Upper lobe of left lung (tissue), 6 donors: ENCODE measurements around the gene PPP1R12C. TPM values are rescaled to one million over a fixed set of nuclear protein-coding genes. Genes with fewer than 3 reads are reported as not detected.

Experiments
- ATAC-seq, 2 donors: fragments of 200-7000 bp; cut with Tn5 transposase; one replicate each; pipeline ENCODE4 v1.9.1; 2022; ENCODE audit warnings: mild to moderate bottlenecking in 2 of 2, moderate library complexity in 2 of 2; ENCODE audit not compliant: low FRiP score in 2 of 2
- DNase-seq, 2 donors: peaks; one replicate each; pipeline ENCODE4 v3.0.0-alpha.2; 2019 to 2020
- H3K27ac ChIP-seq, 4 donors: fragments of 200-600 bp; sonication (generic); one replicate each; pipeline ENCODE4 v1.5.1; 2016 to 2019
- H3K27me3 ChIP-seq, 4 donors: fragments of 200-600 bp; sonication (generic); one replicate each; pipeline ENCODE4 v1.5.1; 2017 to 2019
- H3K36me3 ChIP-seq, 4 donors: fragments of 200-600 bp; sonication (generic); one replicate each; pipeline ENCODE4 v1.5.1; 2016 to 2019
- H3K4me1 ChIP-seq, 4 donors: fragments of 200-600 bp; sonication (generic); one replicate each; pipeline ENCODE4 v1.5.1; 2018 to 2019
- H3K4me3 ChIP-seq, 4 donors: fragments of 200-600 bp; sonication (generic); one replicate each; pipeline ENCODE4 v1.5.1; 2017 to 2019; ENCODE audit warnings: mild to moderate bottlenecking in 2 of 4, moderate library complexity in 1 of 4
- H3K9me3 ChIP-seq, 4 donors: fragments of 200-600 bp; sonication (generic); one replicate each; pipeline ENCODE4 v1.5.1; 2018 to 2019
- EP300 ChIP-seq, 4 donors: sonication (generic); formaldehyde crosslinking; IDR thresholded peaks; one replicate each; pipeline ENCODE4 v1.5.1; 2017; ENCODE audit warnings: antibody characterized with exemption in 4 of 4, control low read depth in 2 of 4
- POLR2A ChIP-seq, 4 donors: fragments of 450-650 bp; IDR thresholded peaks; one replicate each; pipeline ENCODE4 v1.5.1; 2016 to 2017; ENCODE audit warnings: antibody characterized with exemption in 4 of 4, mild to moderate bottlenecking in 2 of 4
- POLR2AphosphoS5 ChIP-seq, 2 donors: sonication (generic); formaldehyde crosslinking; IDR thresholded peaks; one replicate each; pipeline ENCODE4 v1.5.1; 2017; ENCODE audit warnings: antibody characterized with exemption in 2 of 2
- WGBS, 2 donors: methylation state at CpG; one replicate each; pipeline ENCODE4 v1.1.5; 2017 to 2018; 5-methylcytosine and 5-hydroxymethylcytosine counted together
- total RNA-seq, 6 donors: library from RNA; depleted of rRNA in 4 of 6; stranded (reverse); fragments of >200 nt in 4 of 6; gene quantifications; one replicate each; pipeline versions ENCODE4 v1.1.0 to v1.2.1, GENCODE V29; 2016 to 2021
- TF ChIP-seq, protein P1 (sequence below), 6 experiments: fragments of 450-650 bp in 4 of 6; fragments of 200-600 bp in 2 of 6; sonication (generic) in 2 of 6; IDR thresholded peaks; one replicate each; pipeline ENCODE4 v1.5.1; 2016 to 2019; ENCODE audit warnings: antibody characterized with exemption in 6 of 6
- donor health status: DM: no; HTN: no; CAD: no; lungs with moderate emphysema.
- donor health status: DM: no; HTN: yes; CAD: no; lungs with severe emphysema.

The PPP1R12C gene
- total RNA-seq, 6 donors from 2014 or later: 99.6 to 369 (median 158) TPM

DNA sequence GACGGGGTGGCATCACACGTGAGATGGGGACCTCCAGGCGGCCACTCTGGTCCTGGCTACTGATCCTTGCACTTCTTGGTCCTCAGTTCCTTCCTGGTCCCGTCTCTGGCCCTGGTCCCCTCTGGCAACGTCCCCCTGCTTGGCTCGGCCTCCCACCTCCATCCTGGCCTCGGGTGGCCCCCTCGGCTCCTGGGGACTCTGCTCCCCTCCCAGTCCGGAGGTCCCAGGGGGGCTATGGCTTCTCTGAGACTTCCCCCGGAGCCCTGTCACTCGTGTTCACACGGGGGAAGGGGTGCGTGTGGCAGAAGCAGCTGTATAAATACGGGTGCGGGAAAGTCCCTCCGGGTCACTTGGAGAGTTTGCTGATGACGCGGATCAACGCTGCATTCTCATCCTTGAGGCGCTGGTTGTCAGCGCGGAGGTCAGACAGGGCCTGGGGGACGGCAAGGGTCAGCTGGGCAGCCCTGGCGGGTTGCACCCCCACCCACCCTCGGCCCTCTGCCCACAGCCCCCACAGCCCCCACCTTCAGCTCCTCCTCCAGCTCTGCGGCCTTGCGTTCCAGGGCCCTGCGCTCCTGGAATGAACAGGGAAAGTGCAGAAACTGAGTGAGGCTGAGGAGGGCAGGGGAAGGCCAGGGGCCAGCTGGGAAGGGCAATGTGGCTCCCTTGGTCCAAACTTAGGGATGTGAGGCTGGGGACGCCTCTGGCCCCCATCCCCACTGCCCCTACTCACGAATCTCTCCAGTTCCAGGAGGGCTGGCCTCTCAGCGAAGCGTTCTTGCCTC lies 26.1 kb downstream of the PPP1R12C start:
- Histone ChIP-seq H3K4me1 (peaks cover 16 to 25% (median 22%) of the 10 kb centered on the region in 4 donors), H3K4me3 (no peak overlapping the region), H3K36me3 (peaks cover 16 to 56% (median 50%) of the 10 kb centered on the region in 4 donors), H3K27ac (no peak overlapping the region), H3K27me3 (peaks cover 0 to 4% (median 1%) of the 10 kb centered on the region in 4 donors), H3K9me3 (no peaks in the 10 kb centered on the region)
- DNase-seq (peak in 1 of 2 donors; percentile 67), ATAC-seq (no peak)
- TF ChIP-seq POLR2A (IDR thresholded peaks at IDR 0.05) (no peak), POLR2AphosphoS5 (IDR thresholded peaks at IDR 0.05) (no peak), EP300 (IDR thresholded peaks at IDR 0.05) (no peak)
- TF ChIP-seq, protein P1, sequence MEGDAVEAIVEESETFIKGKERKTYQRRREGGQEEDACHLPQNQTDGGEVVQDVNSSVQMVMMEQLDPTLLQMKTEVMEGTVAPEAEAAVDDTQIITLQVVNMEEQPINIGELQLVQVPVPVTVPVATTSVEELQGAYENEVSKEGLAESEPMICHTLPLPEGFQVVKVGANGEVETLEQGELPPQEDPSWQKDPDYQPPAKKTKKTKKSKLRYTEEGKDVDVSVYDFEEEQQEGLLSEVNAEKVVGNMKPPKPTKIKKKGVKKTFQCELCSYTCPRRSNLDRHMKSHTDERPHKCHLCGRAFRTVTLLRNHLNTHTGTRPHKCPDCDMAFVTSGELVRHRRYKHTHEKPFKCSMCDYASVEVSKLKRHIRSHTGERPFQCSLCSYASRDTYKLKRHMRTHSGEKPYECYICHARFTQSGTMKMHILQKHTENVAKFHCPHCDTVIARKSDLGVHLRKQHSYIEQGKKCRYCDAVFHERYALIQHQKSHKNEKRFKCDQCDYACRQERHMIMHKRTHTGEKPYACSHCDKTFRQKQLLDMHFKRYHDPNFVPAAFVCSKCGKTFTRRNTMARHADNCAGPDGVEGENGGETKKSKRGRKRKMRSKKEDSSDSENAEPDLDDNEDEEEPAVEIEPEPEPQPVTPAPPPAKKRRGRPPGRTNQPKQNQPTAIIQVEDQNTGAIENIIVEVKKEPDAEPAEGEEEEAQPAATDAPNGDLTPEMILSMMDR (IDR thresholded peaks at IDR 0.05): no peak
- 88 to 91% methylated on average over 12 to 31 of the region's 32 CpGs for WGBS, 2 donors

DNA sequence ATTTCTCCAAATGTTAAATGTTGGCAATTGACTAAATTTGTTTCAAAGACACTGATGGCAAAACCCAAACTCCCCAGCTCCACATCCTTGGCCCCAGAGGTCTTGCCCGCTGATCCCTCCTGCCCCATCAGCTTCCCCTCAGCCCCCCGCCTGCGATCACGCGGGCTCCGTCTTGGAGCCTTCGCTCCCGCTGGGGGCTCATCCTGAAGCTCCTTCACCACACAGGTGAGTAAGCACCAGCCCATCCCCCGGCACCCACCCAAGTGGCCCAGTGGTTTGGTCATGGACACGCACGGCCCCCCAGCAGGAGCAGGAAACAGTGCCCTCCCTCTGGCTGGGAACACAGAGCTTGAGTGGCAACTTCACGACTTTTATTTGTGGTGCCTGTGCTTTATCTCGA lies 26.9 kb downstream of the PPP1R12C start:
- peaks cover 0 to 7% (median 2%) of the 10 kb centered on the region in 4 donors for H3K27me3 ChIP-seq
- H3K27ac ChIP-seq: no peak overlapping the region
- WGBS, 2 donors: 92 to 93% methylated on average over 10 to 13 of the region's 13 CpGs
- DNase-seq: peak in 1 of 2 donors; percentile 64
- no peak overlapping the region for H3K4me3 ChIP-seq
- TF ChIP-seq POLR2AphosphoS5 (IDR thresholded peaks at IDR 0.05): no peak
- no peak for TF ChIP-seq POLR2A (IDR thresholded peaks at IDR 0.05)
- no peak for TF ChIP-seq EP300 (IDR thresholded peaks at IDR 0.05)
- TF ChIP-seq, protein P1 (IDR thresholded peaks at IDR 0.05): no peak
- peaks cover 14 to 49% (median 43%) of the 10 kb centered on the region in 4 donors for H3K36me3 ChIP-seq
- peaks cover 17 to 27% (median 27%) of the 10 kb centered on the region in 4 donors for H3K4me1 ChIP-seq
- no peak for ATAC-seq
- no peaks in the 10 kb centered on the region for H3K9me3 ChIP-seq

DNA sequence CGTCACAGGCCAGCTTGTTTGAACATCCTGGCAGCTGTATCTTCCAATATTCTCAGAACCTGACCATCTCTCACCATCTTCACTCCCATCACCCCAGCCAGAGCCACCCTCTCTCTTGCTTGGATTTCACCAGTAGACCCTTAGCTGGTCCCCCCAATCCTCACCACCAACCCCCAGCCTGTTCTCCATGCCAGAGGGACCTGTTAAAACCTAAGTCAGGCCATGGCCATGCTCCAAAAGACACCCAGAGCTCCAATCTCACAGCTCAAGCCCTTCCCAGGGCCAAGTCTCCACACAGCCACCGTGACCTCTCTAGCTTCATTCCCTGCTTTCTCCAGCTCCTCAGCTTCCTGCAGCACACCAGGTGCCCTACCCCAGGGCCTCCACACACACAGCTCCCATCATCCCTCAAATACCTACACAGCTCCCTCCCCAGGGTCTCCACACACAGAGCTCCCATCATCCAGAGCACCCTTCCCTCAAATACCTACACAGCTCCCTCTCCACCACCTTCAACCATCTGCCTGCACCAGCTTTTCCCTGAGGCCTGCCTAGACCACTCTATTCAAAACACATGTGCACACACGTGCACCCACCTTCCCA lies 28.0 kb downstream of the PPP1R12C start:
- 93 to 96% methylated on average over 3 of the region's 3 CpGs for WGBS, 2 donors
- Histone ChIP-seq H3K27ac (no peak overlapping the region), H3K27me3 (peaks cover 0 to 7% (median 2%) of the 10 kb centered on the region in 4 donors), H3K4me1 (peaks cover 17 to 27% (median 27%) of the 10 kb centered on the region in 4 donors), H3K9me3 (no peaks in the 10 kb centered on the region), H3K36me3 (peaks cover 11 to 37% (median 32%) of the 10 kb centered on the region in 4 donors), H3K4me3 (no peak overlapping the region)
- no peak for DNase-seq
- no peak for ATAC-seq
- TF ChIP-seq POLR2A (IDR thresholded peaks at IDR 0.05) (no peak), POLR2AphosphoS5 (IDR thresholded peaks at IDR 0.05) (no peak), EP300 (IDR thresholded peaks at IDR 0.05) (no peak)
- TF ChIP-seq, protein P1 (IDR thresholded peaks at IDR 0.05): no peak

- no peak for TF ChIP-seq POLR2A (IDR thresholded peaks at IDR 0.05)
- TF ChIP-seq, protein P1 (IDR thresholded peaks at IDR 0.05): peak; percentile 27 to 86 (median 44)
- H3K27ac ChIP-seq: peak overlapping the region in 1 of 4 donors; percentile 5
- WGBS, 2 donors: 58 to 71% methylated on average over 13 to 15 of the region's 18 CpGs
These were observed 28.7 kb downstream of the PPP1R12C start for GRCh38 chr19:55088543-55089341.

More at GRCh38 chr19:55088543-55089341, 28.7 kb downstream of the PPP1R12C start:
- Histone ChIP-seq H3K27me3 (peaks cover 0 to 10% (median 3%) of the 10 kb centered on the region in 4 donors), H3K4me3 (no peak overlapping the region), H3K4me1 (peaks cover 17 to 27% (median 27%) of the 10 kb centered on the region in 4 donors), H3K9me3 (no peaks in the 10 kb centered on the region), H3K36me3 (peaks cover 11 to 34% (median 29%) of the 10 kb centered on the region in 4 donors)
- peak in 1 of 2 donors; percentile 63 for ATAC-seq
- DNase-seq: peak in 1 of 2 donors; percentile 55
